ENCODE results near the gene MS4A10. TPM values are rescaled to one million over a fixed set of nuclear protein-coding genes. Genes with fewer than 3 reads are reported as not detected.

Gene MS4A10
- total RNA-seq = not detected in 2 replicates

GRCh38 chr11:60785136-60785535, at the start of gene MS4A10:
Gene MS4A10, plus strand, starts transcription at chr11:60785333. Its CDS starts 5,003 bp downstream, at chr11:60790336.

DNA sequence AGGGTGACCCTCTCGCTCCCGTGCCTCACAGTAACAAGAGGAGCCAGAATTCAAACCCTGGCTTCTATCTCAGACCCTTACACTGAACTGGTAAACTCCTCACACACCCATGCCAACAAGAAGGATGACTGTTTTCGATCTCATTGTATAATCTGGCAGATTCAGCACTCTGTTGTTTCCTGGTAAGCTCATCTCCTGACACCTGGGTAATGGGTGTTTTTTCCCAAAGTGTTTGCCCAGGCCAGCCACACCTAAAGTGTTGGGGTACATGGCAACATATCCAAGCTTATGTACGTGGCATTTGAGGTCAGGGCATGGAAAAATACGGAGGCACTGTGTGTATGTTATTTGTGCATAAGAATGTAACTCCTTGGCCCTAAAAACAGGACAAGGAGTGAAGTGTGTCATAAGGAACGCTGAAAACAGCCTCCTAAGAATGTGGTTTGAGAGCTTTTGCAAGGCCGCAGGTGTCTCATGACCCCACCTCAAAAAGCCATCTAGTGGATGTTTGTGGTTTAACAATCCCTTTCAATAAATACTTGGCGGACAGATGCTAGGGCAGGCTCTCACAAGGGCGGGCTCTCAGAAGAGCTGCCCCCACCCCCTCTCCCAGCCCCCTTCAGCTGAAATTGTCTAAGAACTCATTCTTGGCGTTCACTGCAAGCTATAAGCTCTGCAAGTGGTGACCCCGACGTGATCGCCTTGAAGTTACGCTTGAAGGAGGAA, 28.7 kb upstream of the MS4A10 start, which contains the start of gene MS4A15:
Gene MS4A15 (plus strand): TSS at position 561 of the 726 bp plus-strand sequence. CDS start 6,867 bp downstream, outside the sequence.

DNA sequence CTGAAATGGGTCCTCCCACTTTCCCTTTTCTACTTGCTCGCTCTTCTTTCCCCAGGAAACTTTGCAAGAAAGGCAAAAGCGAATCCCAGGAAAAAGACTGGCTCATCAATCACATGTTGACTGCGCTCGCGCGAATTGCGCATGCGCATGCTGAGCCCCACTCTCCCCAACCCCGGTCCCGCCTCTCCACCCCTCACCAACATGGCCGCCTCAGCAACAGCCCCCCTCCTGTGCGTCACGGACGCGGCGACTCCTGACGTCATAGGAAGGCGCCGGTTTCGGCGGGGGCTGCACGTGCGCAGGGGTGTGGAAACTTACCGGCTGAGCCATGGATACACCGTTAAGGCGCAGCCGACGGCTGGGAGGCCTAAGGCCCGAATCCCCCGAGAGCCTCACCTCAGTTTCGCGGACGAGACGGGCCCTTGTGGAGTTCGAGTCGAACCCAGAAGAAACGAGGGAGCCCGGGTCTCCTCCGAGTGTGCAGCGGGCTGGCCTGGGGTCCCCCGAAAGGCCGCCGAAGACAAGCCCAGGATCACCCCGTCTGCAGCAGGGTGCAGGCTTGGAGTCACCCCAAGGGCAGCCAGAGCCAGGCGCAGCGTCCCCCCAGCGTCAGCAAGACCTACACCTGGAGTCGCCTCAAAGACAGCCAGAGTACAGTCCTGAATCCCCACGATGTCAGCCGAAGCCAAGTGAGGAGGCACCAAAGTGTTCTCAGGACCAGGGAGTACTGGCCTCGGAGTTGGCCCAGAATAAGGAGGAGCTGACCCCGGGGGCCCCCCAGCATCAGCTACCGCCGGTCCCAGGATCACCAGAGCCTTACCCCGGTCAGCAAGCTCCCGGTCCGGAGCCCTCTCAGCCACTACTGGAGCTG, 56.9 kb downstream of the MS4A10 start, which contains the start of gene CCDC86:
Gene CCDC86 (plus strand): TSS at position 317 of the 871 bp plus-strand sequence. CDS start 12 bp downstream, at position 329.

Other genes starting within 250 kb of the MS4A10 start
- not detected in 2 replicates for gene MS4A8, start 85.7 kb upstream of the MS4A10 start, total RNA-seq
- gene MS4A18, start 60.6 kb upstream of the MS4A10 start, total RNA-seq = not detected in 2 replicates
- not detected in 2 replicates for gene MS4A15, start 28.5 kb upstream of the MS4A10 start, total RNA-seq
- 5.7 and 15.2 TPM in 2 replicates for gene CCDC86, start 56.8 kb downstream of the MS4A10 start, total RNA-seq
- 0.06 TPM in 1 of 2 replicates, not detected in the other for gene PTGDR2, start 70.6 kb downstream of the MS4A10 start, total RNA-seq
- not detected in 2 replicates for gene ZP1, start 82.2 kb downstream of the MS4A10 start, total RNA-seq
- gene PRPF19, start 121.3 kb downstream of the MS4A10 start, total RNA-seq = 33.8 and 48.3 TPM in 2 replicates
- 72.2 and 114 TPM in 2 replicates for gene TMEM109, start 128.8 kb downstream of the MS4A10 start, total RNA-seq
- gene TMEM132A, start 139.1 kb downstream of the MS4A10 start, total RNA-seq = 40.2 and 137 TPM in 2 replicates
- gene SLC15A3, start 166.8 kb downstream of the MS4A10 start, total RNA-seq = 11.5 and 13.2 TPM in 2 replicates
- gene CD6, start 186.3 kb downstream of the MS4A10 start, total RNA-seq = under 0.01 TPM in 1 of 2 replicates, not detected in the other